Heart left ventricle (tissue), 16 donors: Measurements from ENCODE around the gene SNX8. TPM values are rescaled to one million over a fixed set of nuclear protein-coding genes. Genes with fewer than 3 reads are reported as not detected.

Experiments
- ATAC-seq, 4 donors: fragments of 200-7000 bp; cut with Tn5 transposase; one replicate each; pipeline ENCODE4 v1.9.1; 2020 to 2022; ENCODE audit warnings: moderate library complexity in 4 of 4, mild to moderate bottlenecking in 3 of 4, moderate number of reproducible peaks in 1 of 4
- DNase-seq, 5 donors: peaks; one replicate each; pipeline ENCODE4 v3.0.0-alpha.2; 2020
- H3K27ac ChIP-seq, 12 donors: fragments of 200-600 bp; sonication (generic) in 4 of 12; one replicate each; pipeline versions ENCODE4 v1.5.0 to v1.8.0; 2016 to 2022; ENCODE audit warnings: mild to moderate bottlenecking in 2 of 12
- H3K27me3 ChIP-seq, 9 donors: fragments of 200-600 bp; sonication (generic) in 2 of 9; one replicate each; pipeline versions ENCODE4 v1.5.1 to v1.8.0; 2016 to 2022; ENCODE audit warnings: mild to moderate bottlenecking in 3 of 9
- H3K36me3 ChIP-seq, 9 donors: fragments of 200-600 bp; sonication (generic) in 2 of 9; one replicate each; pipeline versions ENCODE4 v1.5.0 to v1.8.0; 2018 to 2022; ENCODE audit warnings: mild to moderate bottlenecking in 2 of 9
- H3K4me1 ChIP-seq, 12 donors: fragments of 200-600 bp; sonication (generic) in 4 of 12; one replicate each; pipeline versions ENCODE4 v1.5.0 to v1.8.0; 2016 to 2022; ENCODE audit warnings: mild to moderate bottlenecking in 3 of 12
- H3K4me3 ChIP-seq, 12 donors: fragments of 200-600 bp; sonication (generic) in 4 of 12; one replicate each; pipeline versions ENCODE4 v1.5.0 to v1.8.0; 2017 to 2022; ENCODE audit warnings: mild to moderate bottlenecking in 9 of 12, moderate library complexity in 4 of 12
- H3K9me3 ChIP-seq, 12 donors: fragments of 200-600 bp; sonication (generic) in 4 of 12; one replicate each; pipeline versions ENCODE4 v1.5.0 to v1.8.0; 2016 to 2022; ENCODE audit warnings: mild to moderate bottlenecking in 1 of 12
- POLR2A ChIP-seq, 2 donors: fragments of 450-650 bp; IDR thresholded peaks; one replicate each; pipeline ENCODE4 v1.6.1; 2017; ENCODE audit warnings: antibody characterized with exemption in 2 of 2, mild to moderate bottlenecking in 2 of 2, moderate library complexity in 2 of 2
- WGBS, 4 donors: extraction: QIAGEN DNeasy Blood & Tissue Kit in 2 of 4; methylation state at CpG; one replicate each; pipeline versions ENCODE4 v1.1.5 to v1.1.7; 2013 to 2018; 5-methylcytosine and 5-hydroxymethylcytosine counted together
- intact Hi-C, 10 donors: fragments of 100-400 bp; cut with DNase I; formaldehyde crosslinking; loops; one replicate each; pipeline versions ENCODE4 v1.11.1 to v1.14.2; 2022
- polyA plus RNA-seq, 2 donors: library from polyadenylated mRNA; stranded (reverse); fragments of 200-250 nt; gene quantifications; one replicate each; pipeline ENCODE4 v1.2.3, GENCODE V29; 2013
- total RNA-seq, 9 donors: library from RNA; depleted of rRNA in 2 of 9; stranded (reverse); fragments of >200 nt in 2 of 9; fragmentation: NEBNext Ultra II Directional in 3 of 9; extraction: Animal tissue kit (Norgen Biotek cat#: 25700) in 3 of 9; gene quantifications; one replicate each; pipeline versions ENCODE4 v1.1.0 to v1.2.4, GENCODE V29; 2016 to 2023
- TF ChIP-seq, protein P1 (sequence below), 12 donors: fragments of 200-600 bp; sonication (generic) in 4 of 12; IDR thresholded peaks; one replicate each; pipeline versions ENCODE4 v1.5.0 to v1.8.0; 2018 to 2022; ENCODE audit warnings: antibody characterized with exemption in 12 of 12, mild to moderate bottlenecking in 5 of 12
- donor health status: ischemic (EF 13 %, LVEDD 7.1; RV severe dilation, severe dysfunction).
- donor health status: healthy with polysubstance abuse.
- donor health status: DM: no; HTN: yes; CAD: no.
- donor health status: DM: no; HTN: no; CAD: no.
- donor health status: ischemic (EF 25% LVEDD 6.9; RV normal size, moderate dysfunction).
- donor health status: ischemic (EF 25% LVEDD 5.7; RV mildly dilated, moderate dysfunction).
- donor health status: healthy.
- donor health status: DM: yes; HTN: yes; CAD: no.
- donor health status: ischemic (EF 35%, LVEDD 5.7; RV mildly dilated, moderate dysfunction).
- donor health status: nonischemic (EF 11% LVEDD 7.7; RV severe dilation, severe dysfunction).
- donor health status: DM: yes; HTN: yes; CAD: no.
- donor health status: PGD.
- donor health status: ischemic (EF 29% LVEDD 5.4; RV normal size, mild dysfunction).
- donor health status: nonischemic (EF 23%, LVEDD 6.1; RV moderate dilation, normal function).

Gene SNX8
- total and polyA plus RNA-seq, 11 donors, result 5.4 to 44.6 (median 19.4) TPM

DNA sequence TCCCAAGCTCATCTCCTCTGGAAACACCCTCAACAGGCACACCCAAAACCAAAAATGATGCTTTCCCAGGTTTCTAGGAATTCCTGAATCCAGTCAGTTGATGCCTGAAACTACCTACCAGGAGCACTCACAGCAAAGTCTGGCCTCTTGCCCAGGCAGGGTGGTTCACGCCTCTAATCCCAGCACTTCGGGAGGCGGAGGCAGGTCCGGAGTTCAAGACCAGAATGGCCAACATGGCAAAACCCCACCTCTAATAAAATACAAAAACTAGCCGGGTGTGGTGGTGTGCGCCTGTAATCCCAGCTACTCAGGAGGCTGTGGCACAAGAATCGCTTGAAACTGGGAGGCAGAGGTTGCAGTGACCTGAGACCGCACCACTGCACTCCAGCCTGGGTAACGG lies 83.4 kb downstream of the SNX8 start:
- Histone ChIP-seq H3K4me1 (peaks cover 2 to 30% (median 22%) of the 10 kb centered on the region in 12 donors), H3K36me3 (peaks cover 0 to 53% (median 44%) of the 10 kb centered on the region in 9 donors), H3K27ac (no peak overlapping the region), H3K9me3 (no peaks in the 10 kb centered on the region), H3K27me3 (no peaks in the 10 kb centered on the region), H3K4me3 (peak overlapping the region in 3 of 12 donors; percentile 82 to 95 (median 94))
- TF ChIP-seq, protein P1, sequence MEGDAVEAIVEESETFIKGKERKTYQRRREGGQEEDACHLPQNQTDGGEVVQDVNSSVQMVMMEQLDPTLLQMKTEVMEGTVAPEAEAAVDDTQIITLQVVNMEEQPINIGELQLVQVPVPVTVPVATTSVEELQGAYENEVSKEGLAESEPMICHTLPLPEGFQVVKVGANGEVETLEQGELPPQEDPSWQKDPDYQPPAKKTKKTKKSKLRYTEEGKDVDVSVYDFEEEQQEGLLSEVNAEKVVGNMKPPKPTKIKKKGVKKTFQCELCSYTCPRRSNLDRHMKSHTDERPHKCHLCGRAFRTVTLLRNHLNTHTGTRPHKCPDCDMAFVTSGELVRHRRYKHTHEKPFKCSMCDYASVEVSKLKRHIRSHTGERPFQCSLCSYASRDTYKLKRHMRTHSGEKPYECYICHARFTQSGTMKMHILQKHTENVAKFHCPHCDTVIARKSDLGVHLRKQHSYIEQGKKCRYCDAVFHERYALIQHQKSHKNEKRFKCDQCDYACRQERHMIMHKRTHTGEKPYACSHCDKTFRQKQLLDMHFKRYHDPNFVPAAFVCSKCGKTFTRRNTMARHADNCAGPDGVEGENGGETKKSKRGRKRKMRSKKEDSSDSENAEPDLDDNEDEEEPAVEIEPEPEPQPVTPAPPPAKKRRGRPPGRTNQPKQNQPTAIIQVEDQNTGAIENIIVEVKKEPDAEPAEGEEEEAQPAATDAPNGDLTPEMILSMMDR (IDR thresholded peaks at IDR 0.05), result no peak
- TF ChIP-seq POLR2A (IDR thresholded peaks at IDR 0.05), result no peak
- 92 to 95% (median 93%) methylated on average over 9 of the region's 9 CpGs for WGBS, 4 donors
- no peak for DNase-seq
- ATAC-seq, result no peak
- intact Hi-C loops, result loop anchor here in 1 of 10 donors (5.0 kb wide), 1 partner anchor 116 kb away; no protein-coding TSS in a partner anchor

DNA sequence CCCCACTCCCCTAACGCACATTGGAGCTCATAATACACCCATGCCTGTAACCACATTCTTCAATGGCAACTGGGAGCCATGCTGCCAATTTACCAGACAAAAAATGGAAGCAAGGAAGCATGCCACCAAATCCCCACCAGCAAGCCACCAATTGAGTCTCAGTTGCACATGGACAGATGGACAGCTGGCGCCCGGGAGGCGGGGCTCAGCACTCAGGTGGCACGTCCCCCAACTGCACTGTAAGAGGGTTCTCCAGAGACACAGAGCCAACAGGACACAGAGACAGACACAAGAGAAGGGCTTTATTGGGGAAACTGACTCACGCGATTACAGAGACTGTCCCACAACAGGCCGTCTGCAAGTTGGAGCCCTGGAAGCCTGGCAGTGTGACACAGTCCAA lies 84.0 kb downstream of the SNX8 start:
- H3K27me3 ChIP-seq, result no peaks in the 10 kb centered on the region
- no peak overlapping the region for H3K4me3 ChIP-seq
- ATAC-seq (no peak), DNase-seq (no peak)
- H3K9me3 ChIP-seq, result no peaks in the 10 kb centered on the region
- H3K36me3 ChIP-seq, result peaks cover 0 to 54% (median 42%) of the 10 kb centered on the region in 9 donors
- H3K27ac ChIP-seq, result no peak overlapping the region
- TF ChIP-seq POLR2A (IDR thresholded peaks at IDR 0.05), result no peak
- WGBS, 4 donors, result 93 to 99% (median 95%) methylated on average over 8 of the region's 8 CpGs
- intact Hi-C loops, result loop anchor here in 1 of 10 donors (5.0 kb wide), 1 partner anchor 117 kb away; no protein-coding TSS in a partner anchor
- H3K4me1 ChIP-seq, result peaks cover 2 to 30% (median 20%) of the 10 kb centered on the region in 12 donors

DNA sequence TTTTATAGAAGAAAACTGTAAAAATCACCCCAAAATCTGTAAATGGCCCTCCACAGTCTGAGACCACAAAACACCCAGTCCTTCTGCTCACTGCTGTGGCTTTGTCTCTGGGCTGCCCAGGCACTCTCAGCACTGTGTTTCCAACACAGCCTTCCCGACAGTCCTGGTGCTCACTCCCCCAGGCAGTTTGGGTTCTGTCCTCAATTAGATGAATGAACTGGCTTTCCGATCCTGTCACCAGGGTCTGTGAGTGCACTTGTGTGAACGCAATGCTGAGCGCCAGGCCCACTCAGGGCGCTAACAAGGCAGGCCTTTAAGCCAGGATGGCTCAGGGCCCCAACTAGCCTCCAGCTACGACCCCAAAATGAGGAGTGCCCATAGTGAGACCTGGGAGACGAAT lies 84.8 kb downstream of the SNX8 start:
- Histone ChIP-seq H3K4me1 (peaks cover 2 to 30% (median 20%) of the 10 kb centered on the region in 12 donors), H3K4me3 (no peak overlapping the region), H3K27me3 (no peaks in the 10 kb centered on the region), H3K36me3 (peaks cover 0 to 54% (median 36%) of the 10 kb centered on the region in 9 donors), H3K27ac (no peak overlapping the region), H3K9me3 (no peaks in the 10 kb centered on the region)
- WGBS, 4 donors, result 87 to 95% (median 92%) methylated on average over 6 to 7 of the region's 7 CpGs
- TF ChIP-seq, protein P1 (IDR thresholded peaks at IDR 0.05), result no peak
- TF ChIP-seq POLR2A (IDR thresholded peaks at IDR 0.05), result no peak
- DNase-seq (no peak), ATAC-seq (no peak)
- intact Hi-C loops, result no loop called here

DNA sequence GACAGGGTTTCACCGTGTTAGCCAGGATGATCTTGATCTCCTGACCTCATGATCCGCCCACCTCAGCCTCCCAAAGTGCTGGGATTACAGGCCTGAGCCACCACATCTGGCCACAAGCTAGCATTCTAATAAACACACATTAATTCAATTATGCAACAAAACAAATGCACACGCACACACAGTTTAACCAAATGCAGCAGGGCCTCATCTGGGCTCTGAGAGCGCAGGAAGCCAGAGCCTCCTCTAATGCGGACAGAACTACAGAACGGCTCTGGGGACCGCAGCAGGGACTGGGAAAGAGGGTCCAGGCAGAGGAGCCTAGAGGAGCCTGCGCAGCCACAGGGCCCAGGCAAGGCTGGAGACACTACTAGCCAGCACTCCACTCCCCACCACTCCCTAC lies 85.3 kb downstream of the SNX8 start:
- TF ChIP-seq POLR2A (IDR thresholded peaks at IDR 0.05), result no peak
- TF ChIP-seq, protein P1 (IDR thresholded peaks at IDR 0.05), result no peak
- H3K27ac ChIP-seq, result no peak overlapping the region
- H3K36me3 ChIP-seq, result peaks cover 0 to 52% (median 33%) of the 10 kb centered on the region in 9 donors
- H3K27me3 ChIP-seq, result no peaks in the 10 kb centered on the region
- no peaks in the 10 kb centered on the region for H3K9me3 ChIP-seq
- H3K4me3 ChIP-seq, result no peak overlapping the region
- ATAC-seq (no peak), DNase-seq (no peak)
- 90 to 94% (median 92%) methylated on average over 8 of the region's 8 CpGs for WGBS, 4 donors
- peaks cover 2 to 30% (median 20%) of the 10 kb centered on the region in 12 donors for H3K4me1 ChIP-seq
- intact Hi-C loops, result no loop called here

DNA sequence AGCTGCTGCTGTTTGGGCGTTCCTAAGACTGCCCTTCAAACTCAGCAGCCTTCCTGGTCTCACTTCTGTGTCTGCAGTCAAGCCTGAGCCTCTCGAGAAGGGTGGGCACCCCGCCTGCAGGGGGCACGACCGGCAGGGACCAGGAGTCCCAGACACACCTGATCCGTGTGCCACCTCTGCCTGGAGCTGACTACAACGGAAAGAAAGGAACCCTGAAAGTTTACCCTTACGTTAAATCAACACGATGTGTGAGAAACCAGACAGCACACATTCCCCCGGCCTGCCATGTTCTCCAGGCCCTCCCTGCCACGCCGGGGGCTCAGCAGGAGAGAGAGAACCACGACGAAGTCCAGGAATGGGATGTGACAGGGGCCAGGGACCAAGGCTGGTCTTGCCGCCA lies 86.5 kb downstream of the SNX8 start:
- Histone ChIP-seq H3K27me3 (no peaks in the 10 kb centered on the region), H3K27ac (no peak overlapping the region), H3K36me3 (peaks cover 0 to 64% (median 33%) of the 10 kb centered on the region in 9 donors), H3K4me1 (peaks cover 0 to 21% (median 14%) of the 10 kb centered on the region in 12 donors), H3K9me3 (no peaks in the 10 kb centered on the region), H3K4me3 (no peak overlapping the region)
- ATAC-seq (no peak), DNase-seq (no peak)
- 85 to 89% (median 86%) methylated on average over 10 to 15 of the region's 15 CpGs for WGBS, 4 donors
- TF ChIP-seq, protein P1 (IDR thresholded peaks at IDR 0.05), result no peak
- TF ChIP-seq POLR2A (IDR thresholded peaks at IDR 0.05), result no peak
- intact Hi-C loops, result no loop called here
